Right ventricle myocardium inferior (tissue), 1 donor: ENCODE measurements around the gene ACTR1A. TPM values are rescaled to one million over a fixed set of nuclear protein-coding genes. Genes with fewer than 3 reads are reported as not detected.
A peak's percentile ranks its signal among the peaks of the same experiment; 100 is the strongest.
"Not testable (repeated sequence)": the region's sequence is repeated elsewhere in the genome, so short reads cannot be mapped to it uniquely, and the experiment has no call there.

Experiments used
- ATAC-seq: fragments of 200-7000 bp; cut with Tn5 transposase; one replicate; pipeline ENCODE4 v1.9.1; 2020; ENCODE audit warnings: mild to moderate bottlenecking, moderate library complexity
- DNase-seq: peaks from one replicate; pipeline ENCODE4 v3.0.0; 2021; ENCODE audit errors: missing footprints
- intact Hi-C: fragments of 100-400 bp; cut with DNase I; formaldehyde crosslinking; loops from one replicate; pipeline ENCODE4 v1.11.0; 2022
- total RNA-seq: library from RNA; stranded (reverse); fragmentation: NEBNext Ultra II Directional; extraction: Animal tissue kit (Norgen Biotek cat#: 25700); gene quantifications from one replicate; pipeline ENCODE4 v1.2.1, GENCODE V29; 2021
- donor health status: DM: no; HTN: yes; CAD: no; lungs with severe emphysema.

The ACTR1A gene
- total RNA-seq, 1 donor from 2014 or later: 101 TPM

DNA sequence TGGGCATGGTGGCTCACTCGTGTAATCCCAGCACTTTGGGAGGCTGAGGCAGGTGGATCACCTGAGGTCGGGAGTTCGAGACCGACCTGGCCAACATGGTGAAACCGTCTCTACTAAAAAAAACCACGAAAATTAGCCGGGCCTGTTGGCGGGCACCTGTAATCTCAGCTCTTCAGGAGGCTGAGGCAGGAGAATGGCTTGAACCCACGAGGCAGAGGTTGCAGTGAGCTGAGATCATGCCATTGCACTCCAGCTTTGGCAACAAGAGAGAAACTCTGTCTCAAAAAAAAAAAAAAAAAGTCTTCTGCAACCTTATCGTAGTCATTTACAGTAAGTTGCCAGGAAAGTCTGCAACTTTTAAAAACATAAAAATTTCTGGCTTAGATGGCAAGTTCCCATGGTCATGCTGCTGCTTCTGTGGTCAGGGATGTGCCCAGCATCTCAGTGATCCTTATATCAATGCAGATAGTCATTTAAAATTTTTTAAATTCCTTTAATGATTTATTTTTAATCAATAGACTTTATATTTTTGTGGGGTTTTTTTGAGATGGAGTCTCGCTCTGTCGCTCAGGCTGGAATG is 16.8 kb upstream of the ACTR1A start:
- intact Hi-C loops: no loop called here
- DNase-seq (no peak), ATAC-seq (no peak)

GRCh38 chr10:102517553-102517952 is 15.0 kb upstream of the ACTR1A start:
- ATAC-seq (no peak), DNase-seq (no peak)
- intact Hi-C loops: no loop called here

DNA sequence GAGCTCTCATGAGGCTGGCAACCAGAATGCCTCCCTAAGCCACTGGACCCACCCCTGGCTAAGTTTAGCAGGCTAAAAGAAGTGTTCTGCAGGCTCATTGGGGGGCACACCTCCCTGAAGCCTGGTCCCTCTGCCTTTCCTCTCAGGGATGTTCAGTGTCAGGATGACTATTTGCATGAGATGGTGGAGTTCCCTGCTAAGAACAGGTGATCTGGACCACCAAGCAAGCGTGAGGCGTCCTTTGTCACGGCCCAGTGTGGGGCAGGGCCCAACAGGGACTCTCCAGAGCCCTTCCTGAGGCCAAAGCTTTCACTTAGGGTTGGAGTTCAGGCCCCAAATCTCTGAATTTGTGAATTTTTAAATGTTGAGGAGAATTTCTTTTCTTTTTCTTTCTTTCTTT is 13.2 kb upstream of the ACTR1A start:
- intact Hi-C loops: no loop called here
- no peak for ATAC-seq
- DNase-seq: no peak

GRCh38 chr10:102514487-102515311 is 12.2 kb upstream of the ACTR1A start:
- DNase-seq: no peak
- intact Hi-C loops: no loop called here
- ATAC-seq: peak; percentile 23

DNA sequence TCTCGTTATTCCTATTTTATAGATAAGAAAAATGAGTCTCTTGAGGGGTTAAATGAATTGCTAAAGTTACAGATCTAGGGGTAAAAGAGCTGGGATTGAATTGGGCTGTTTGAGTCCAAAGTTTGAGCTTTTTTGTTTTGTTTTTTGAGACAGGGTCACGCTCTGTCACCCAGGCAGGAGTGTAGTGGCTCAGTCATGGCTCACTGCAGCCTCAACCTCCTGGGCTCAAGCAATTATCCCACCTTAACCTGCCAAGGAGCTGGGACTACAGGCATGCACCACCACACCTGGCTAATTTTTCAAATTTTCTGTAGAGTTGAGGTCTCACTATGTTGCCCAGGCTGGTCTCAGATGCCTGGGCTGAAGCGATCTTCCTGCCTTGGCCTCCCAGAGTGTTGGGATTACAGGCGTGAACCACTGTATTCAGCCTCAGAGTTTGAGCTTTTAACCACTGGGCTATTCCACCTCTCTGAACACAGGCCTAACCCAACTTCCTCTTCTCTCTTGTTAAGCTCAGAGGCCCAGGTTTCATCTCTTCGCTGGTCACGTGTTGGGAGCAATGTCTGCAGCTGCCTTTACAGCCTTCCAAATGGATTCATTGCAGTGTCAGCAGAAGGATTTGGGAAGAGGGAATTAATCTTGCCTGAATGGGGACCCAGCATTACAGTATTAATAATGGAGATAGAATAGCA is 9.2 kb upstream of the ACTR1A start:
- DNase-seq (no peak), ATAC-seq (no peak)
- intact Hi-C loops: no loop called here

DNA sequence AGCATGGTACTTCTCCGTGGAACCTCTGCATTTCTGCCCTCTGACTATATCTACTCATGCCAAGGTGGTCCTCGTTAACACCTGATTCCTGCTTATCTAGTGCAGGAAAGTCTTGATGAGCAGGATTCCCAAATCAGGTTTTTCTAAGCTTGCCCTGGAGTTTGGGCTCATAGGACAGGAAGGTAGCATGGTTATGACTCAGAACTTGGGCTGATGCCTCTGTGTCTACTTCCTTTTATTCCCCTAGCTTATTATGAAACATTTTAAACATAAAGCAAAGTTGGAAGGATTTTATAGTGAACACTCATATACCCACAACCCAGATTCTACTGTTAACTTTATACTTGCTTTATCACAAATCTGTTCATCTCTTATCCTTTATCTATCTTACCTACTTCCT is 6.9 kb upstream of the ACTR1A start:
- intact Hi-C loops: no loop called here

GRCh38 chr10:102508506-102508905 is 6.0 kb upstream of the ACTR1A start:
- ATAC-seq (no peak), DNase-seq (no peak)
- intact Hi-C loops: no loop called here

More for the DNA sequence above, 6.9 kb upstream of the ACTR1A start:
- no peak for DNase-seq
- ATAC-seq: no peak

DNA sequence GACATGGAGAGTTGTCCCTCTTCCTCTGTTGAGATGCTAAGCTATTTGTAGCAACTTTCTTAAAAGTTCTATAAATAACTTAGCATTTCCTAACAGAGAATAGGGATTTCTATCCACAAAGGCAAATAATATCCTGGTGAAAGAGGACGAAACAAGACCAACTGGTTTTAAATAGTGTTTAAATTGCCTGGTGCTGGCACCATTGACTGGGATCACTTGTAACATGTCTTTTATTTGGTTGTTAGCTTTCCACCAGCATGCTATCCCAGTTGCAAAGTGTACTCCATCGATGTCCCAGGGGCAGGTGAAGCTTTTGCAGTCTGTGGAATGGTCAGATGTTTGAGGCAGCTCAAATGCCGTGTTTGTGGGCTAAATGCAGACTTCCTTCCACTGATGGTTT is 5.0 kb upstream of the ACTR1A start:
- no peak for DNase-seq
- intact Hi-C loops: no loop called here
- no peak for ATAC-seq

GRCh38 chr10:102505462-102506115 is 3.1 kb upstream of the ACTR1A start:
- ATAC-seq: no peak
- DNase-seq: no peak
- intact Hi-C loops: no loop called here

DNA sequence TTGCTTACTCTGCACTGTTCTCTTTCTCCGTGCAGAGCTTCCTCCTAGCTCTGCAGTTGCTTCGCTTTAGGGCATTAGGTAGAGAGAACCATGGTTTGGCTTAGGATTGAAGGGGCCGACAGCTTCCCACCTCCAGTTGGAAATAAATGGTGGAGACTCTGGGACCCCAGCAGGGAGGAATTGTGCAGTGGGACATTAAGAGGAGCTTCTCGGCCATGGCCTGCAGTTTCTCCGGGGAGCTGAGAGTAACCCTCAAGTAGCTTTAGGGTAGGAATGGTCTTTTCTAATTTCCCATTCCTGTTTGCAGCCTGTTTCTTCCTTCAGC is 2.4 kb upstream of the ACTR1A start:
- ATAC-seq (no peak), DNase-seq (no peak)
- intact Hi-C loops: loop anchor here (5.0 kb wide), 3 partner anchors 43 to 108 kb away; partner anchors contain the start of gene NFKB2

DNA sequence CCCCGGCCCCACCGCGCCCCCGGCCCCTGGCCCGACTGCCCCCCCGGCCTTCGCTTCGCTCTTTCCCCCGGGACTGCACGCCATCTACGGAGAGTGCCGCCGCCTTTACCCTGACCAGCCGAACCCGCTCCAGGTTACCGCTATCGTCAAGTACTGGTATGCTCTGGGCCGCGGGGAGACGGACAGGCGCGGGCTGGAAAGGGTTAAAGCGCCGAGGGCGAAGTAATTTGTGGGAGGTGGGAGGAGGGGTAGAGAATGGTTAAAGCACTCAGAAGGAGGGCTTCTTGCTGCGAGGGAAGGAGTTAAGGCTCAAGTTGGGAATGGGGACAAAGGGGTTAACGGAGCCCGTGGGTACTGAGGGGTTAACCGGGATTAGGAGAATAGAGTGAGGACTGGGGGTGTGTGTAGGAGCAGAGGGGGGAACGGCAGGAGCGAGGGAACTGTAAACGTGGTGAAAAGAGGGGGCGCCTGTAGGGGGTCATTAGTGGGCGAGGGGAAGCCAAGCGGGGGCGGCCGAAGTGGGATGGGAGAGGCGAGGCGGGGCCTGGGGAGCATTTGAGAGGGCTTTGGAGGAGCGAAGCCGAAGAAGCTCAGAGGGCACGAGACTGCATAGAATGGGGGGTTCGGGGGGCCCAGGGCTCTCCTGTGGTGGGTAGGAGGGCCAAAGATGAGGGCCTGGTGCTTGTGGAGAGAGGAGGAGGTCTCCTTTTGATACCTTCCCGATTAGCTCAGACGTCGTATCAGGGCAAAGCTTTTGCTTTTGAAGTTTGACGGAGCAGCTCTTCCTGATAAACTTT is 1.9 kb upstream of the ACTR1A start:
- no peak for ATAC-seq
- DNase-seq: peak; percentile 71
- intact Hi-C loops: loop anchor here (5.0 kb wide), 3 partner anchors 42 to 107 kb away; partner anchors contain the start of gene NFKB2

GRCh38 chr10:102503264-102504178 is 1.0 kb upstream of the ACTR1A start, which contains the start of gene SUFU:
SUFU (plus strand) TSS chr10:102503972; CDS start chr10:102504153, 181 bp downstream.
- DNase-seq (peak; percentile 97), ATAC-seq (peak; percentile 85)
- intact Hi-C loops: loop anchor here (2.0 to 5.0 kb wide), 5 partner anchors 41 to 139 kb away; partner anchors contain the start of gene NFKB2

DNA sequence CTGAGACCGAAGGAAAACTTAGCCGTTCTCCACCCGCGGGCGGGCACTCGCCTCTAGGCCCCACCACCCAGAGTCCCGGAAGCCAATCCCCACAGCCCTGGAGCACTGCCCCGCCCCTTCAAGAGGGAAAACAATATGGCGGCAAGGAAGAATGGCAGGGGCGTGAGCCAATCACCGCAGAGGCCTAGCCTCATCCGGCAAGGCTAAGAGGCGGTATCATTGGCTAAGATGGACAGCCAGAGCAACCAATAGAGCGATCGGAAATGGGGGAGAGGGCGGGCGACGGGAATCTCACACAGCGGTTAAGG is 529 bp downstream of the ACTR1A start:
- ATAC-seq: peak; percentile 89
- DNase-seq: peak; percentile 99
- intact Hi-C loops: loop anchor here (2.0 to 5.0 kb wide), 5 partner anchors 40 to 141 kb away; partner anchors contain the start of gene NFKB2

DNA sequence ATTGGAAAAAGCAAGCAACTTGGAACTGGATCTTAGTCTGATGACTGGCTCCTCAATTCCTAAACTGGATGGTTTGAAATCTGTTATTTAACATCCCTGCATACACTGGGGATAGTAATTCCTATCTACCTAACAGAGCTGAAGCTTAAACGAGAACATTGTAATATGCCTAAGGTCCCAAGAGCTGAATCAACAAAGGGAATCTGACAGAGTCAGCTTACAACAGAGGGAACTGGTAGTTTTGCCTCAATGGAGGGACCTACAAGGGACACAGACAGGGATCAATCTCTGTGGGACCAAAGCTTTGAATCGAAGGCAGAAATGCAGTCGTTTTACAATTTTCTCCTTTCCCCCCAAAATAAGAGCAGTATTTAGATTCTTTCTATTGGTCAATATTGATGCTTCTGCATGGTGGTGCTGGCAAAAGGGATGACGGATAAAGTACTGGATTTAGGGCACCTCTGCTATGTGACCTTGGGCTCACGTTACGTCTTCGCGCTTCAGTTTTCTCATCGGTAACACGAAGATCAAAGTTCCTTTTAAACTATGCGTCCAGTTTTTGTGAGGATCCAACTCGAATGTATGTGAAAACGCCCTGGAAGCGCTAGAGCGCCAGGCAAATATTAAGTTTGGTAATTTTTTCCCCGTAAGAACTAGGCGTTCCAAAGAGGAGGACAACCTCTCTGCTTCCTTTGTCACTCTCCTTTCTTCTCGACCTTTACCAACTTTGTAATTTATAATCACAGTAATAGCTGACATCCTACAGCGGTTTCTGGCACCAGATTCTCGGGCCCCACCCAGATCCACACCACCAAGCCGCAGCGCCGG is 1.1 kb downstream of the ACTR1A start:
- ATAC-seq: no peak
- DNase-seq: no peak
- intact Hi-C loops: loop anchor here (2.0 to 5.0 kb wide), 5 partner anchors 39 to 141 kb away; partner anchors contain the start of gene NFKB2

DNA sequence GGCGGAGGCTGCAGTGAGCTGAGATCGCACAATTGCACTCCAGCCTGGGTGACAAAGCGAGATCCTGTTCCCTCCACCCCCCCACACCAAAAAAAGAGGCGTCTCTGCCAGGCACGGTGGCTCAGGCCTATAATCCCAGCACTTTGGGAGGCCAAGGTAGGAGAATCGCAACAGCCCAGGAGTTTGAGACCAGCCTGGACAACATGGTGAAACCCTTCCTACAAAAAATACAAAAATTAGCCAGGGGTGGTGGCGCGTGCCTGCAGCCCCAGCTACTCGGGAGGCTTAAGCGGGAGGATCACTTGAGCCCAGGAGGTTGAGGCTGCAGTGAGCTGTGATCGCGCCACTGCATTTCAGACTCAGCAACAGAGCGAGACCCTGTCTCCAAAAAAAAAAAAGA is 1.8 kb downstream of the ACTR1A start:
- not testable (repeated sequence) for ATAC-seq, DNase-seq
- intact Hi-C loops: loop anchor here (5.0 kb wide), 3 partner anchors 38 to 103 kb away; partner anchors contain the start of gene NFKB2

GRCh38 chr10:102499356-102499755 is 3.2 kb downstream of the ACTR1A start:
- ATAC-seq: no peak
- intact Hi-C loops: no loop called here
- DNase-seq: no peak

- DNase-seq (no peak), ATAC-seq (no peak)
- intact Hi-C loops: no loop called here
These were observed 5.0 kb downstream of the ACTR1A start for GRCh38 chr10:102497545-102497944.
